Natural killer cell (primary cell): Measurements from ENCODE around the gene JPH3. TPM values are rescaled to one million over a fixed set of nuclear protein-coding genes. Genes with fewer than 3 reads are reported as not detected.

Experiments used
- ATAC-seq, 3 donors: fragments of 150-1000 bp in 2 of 3; fragments of 200-7000 bp in 1 of 3; cut with Tn5 transposase; 1 replicate in 1 of 3; 2 replicates in 2 of 3; pipeline ENCODE4 v1.10.0; 2021; ENCODE audit warnings: mild to moderate bottlenecking in 2 of 3, moderate library complexity in 2 of 3
- DNase-seq, 2 donors: peaks; one replicate each; pipeline versions ENCODE4 v3.0.0 to v3.0.0-alpha.2; 2013 to 2021; ENCODE audit warnings: mixed read lengths in 1 of 2
- H3K27ac ChIP-seq: one replicate; pipeline ENCODE4 v1.5.1; 2013; ENCODE audit warnings: mild to moderate bottlenecking, low read length
- H3K27me3 ChIP-seq: one replicate; pipeline ENCODE4 v1.6.1; 2013; ENCODE audit warnings: low read length; ENCODE audit not compliant: control insufficient read depth, insufficient read depth
- H3K36me3 ChIP-seq: one replicate; pipeline ENCODE4 v1.6.1; 2013; ENCODE audit warnings: low read length; ENCODE audit not compliant: control insufficient read depth, insufficient read depth
- H3K4me1 ChIP-seq: one replicate; pipeline ENCODE4 v1.6.1; 2013; ENCODE audit warnings: low read length; ENCODE audit not compliant: control insufficient read depth, insufficient read depth
- H3K4me3 ChIP-seq: one replicate; pipeline ENCODE4 v1.5.1; 2013; ENCODE audit warnings: low read length
- H3K9me3 ChIP-seq: one replicate; pipeline ENCODE4 v1.6.1; 2013; ENCODE audit warnings: low read length; ENCODE audit not compliant: control insufficient read depth, insufficient read depth
- H3K27ac Mint-ChIP-seq, 2 donors: one replicate each; pipeline ENCODE4 v1.8.0; 2022; ENCODE audit warnings: mild to moderate bottlenecking in 2 of 2, mixed read lengths in 2 of 2, moderate library complexity in 1 of 2
- H3K27me3 Mint-ChIP-seq, 2 donors: one replicate each; pipeline ENCODE4 v1.8.0; 2022; ENCODE audit warnings: low read depth in 2 of 2, mixed read lengths in 2 of 2
- H3K36me3 Mint-ChIP-seq: one replicate; pipeline ENCODE4 v1.8.0; 2022; ENCODE audit warnings: mixed read lengths
- H3K4me1 Mint-ChIP-seq, 2 donors: one replicate each; pipeline ENCODE4 v1.8.0; 2022; ENCODE audit warnings: mixed read lengths in 2 of 2
- H3K4me3 Mint-ChIP-seq: one replicate; pipeline ENCODE4 v1.8.0; 2022; ENCODE audit warnings: mild to moderate bottlenecking, moderate library complexity, mixed read lengths
- H3K9me3 Mint-ChIP-seq, 2 donors: one replicate each; pipeline ENCODE4 v1.8.0; 2022; ENCODE audit warnings: mixed read lengths in 2 of 2
- WGBS: methylation state at CpG from one replicate; pipeline ENCODE4 v1.1.7; 2013; ENCODE audit warnings: missing lambda C conversion rate; ENCODE audit not compliant: insufficient coverage; 5-methylcytosine and 5-hydroxymethylcytosine counted together
- intact Hi-C: fragments of 100-400 bp; cut with micrococcal nuclease; formaldehyde crosslinking; loops from one replicate; pipeline ENCODE4 v1.14.2; 2022
- total RNA-seq, 4 donors: library from RNA; stranded (reverse); fragments of 120-200 nt in 1 of 4; gene quantifications; one replicate each; pipeline versions ENCODE4 v1.2.3 to v1.2.4, GENCODE V29; 2013 to 2022
- TF ChIP-seq, protein P1 (sequence below): fragments of 200-600 bp; IDR thresholded peaks from one replicate; pipeline ENCODE4 v1.8.0; 2022; ENCODE audit warnings: antibody characterized with exemption

JPH3 gene
- total RNA-seq, 3 donors from 2014 or later (not counting 1 experiment from before 2014, with no cell fraction given) = not detected

DNA sequence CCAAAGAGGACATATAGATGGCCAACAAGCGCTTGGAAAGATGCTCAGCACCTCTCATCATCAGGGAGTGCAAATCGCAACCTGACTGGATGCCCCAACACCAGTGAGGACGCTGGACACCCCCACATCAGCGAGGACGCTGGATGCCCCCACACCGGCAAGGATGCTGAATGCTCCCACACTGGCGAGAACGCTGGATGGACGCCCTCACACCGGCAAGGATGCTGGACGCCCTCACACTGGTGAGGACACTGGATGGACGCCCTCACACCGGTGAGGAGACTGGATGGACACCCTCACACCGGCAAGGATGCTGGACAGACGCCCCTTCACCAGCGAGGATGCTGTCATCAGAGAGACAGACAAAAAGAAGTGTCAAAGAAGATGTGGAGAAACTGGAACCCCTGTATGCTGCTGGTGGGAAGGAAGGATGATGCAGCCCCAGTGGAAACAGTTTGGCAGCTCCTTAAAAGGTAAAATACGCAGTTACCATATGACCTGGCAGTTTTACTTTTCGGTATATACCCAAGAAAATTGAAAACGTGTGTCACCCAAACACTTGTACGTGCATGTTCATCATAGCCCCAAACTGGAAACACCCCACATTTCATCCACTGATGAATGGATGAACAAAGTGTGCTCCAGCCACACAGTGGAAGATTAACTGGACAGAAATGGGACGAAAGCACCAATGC lies 10.1 kb upstream of the JPH3 start:
- no peak for DNase-seq
- no peaks in the 10 kb centered on the region for H3K4me1 ChIP-seq
- WGBS = 83% methylated on average over 21 of the region's 21 CpGs
- TF ChIP-seq, protein P1, sequence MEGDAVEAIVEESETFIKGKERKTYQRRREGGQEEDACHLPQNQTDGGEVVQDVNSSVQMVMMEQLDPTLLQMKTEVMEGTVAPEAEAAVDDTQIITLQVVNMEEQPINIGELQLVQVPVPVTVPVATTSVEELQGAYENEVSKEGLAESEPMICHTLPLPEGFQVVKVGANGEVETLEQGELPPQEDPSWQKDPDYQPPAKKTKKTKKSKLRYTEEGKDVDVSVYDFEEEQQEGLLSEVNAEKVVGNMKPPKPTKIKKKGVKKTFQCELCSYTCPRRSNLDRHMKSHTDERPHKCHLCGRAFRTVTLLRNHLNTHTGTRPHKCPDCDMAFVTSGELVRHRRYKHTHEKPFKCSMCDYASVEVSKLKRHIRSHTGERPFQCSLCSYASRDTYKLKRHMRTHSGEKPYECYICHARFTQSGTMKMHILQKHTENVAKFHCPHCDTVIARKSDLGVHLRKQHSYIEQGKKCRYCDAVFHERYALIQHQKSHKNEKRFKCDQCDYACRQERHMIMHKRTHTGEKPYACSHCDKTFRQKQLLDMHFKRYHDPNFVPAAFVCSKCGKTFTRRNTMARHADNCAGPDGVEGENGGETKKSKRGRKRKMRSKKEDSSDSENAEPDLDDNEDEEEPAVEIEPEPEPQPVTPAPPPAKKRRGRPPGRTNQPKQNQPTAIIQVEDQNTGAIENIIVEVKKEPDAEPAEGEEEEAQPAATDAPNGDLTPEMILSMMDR = no peak
- peaks cover 20 to 23% of the 10 kb centered on the region in 2 donors for H3K27me3 Mint-ChIP-seq
- H3K9me3 ChIP-seq = no peaks in the 10 kb centered on the region
- no peaks in the 10 kb centered on the region for H3K9me3 Mint-ChIP-seq
- H3K36me3 Mint-ChIP-seq = no peaks in the 10 kb centered on the region
- H3K27ac Mint-ChIP-seq = no peak overlapping the region
- H3K27ac ChIP-seq = no peak overlapping the region
- H3K36me3 ChIP-seq = no peaks in the 10 kb centered on the region
- intact Hi-C loops = no loop called here
- no peaks in the 10 kb centered on the region for H3K27me3 ChIP-seq
- no peak overlapping the region for H3K4me3 ChIP-seq
- no peak overlapping the region for H3K4me3 Mint-ChIP-seq
- ATAC-seq = no peak
- no peaks in the 10 kb centered on the region for H3K4me1 Mint-ChIP-seq

DNA sequence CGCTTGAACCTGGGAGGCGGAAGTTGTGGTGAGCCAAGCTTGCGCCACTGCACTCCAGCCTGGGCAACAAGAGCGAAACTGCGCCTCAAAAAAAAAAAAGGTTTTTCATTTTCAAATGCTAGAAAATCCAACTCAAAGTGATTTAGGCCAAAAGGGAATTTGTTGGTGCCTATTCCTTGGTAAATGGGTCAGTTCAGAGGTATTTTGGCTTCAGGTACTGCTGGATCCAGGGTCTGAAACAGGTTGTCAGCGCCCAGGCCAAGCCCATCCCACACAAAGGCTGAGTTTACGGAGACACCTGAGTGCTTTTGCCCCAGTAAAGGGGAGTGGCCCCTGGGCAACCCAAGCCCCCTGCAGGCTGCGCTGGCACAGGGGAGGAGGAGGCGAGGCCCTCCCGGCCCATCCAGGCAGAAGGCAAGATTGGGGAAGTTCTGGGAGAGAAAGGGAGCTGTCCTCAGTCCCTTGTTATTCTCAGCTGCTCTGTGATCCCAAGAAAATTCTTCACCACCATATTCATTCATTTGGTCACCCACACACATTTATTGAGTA lies 8.5 kb upstream of the JPH3 start:
- H3K36me3 Mint-ChIP-seq = no peaks in the 10 kb centered on the region
- no peak for DNase-seq
- no peak overlapping the region for H3K4me3 ChIP-seq
- WGBS = 90% methylated on average over 10 of the region's 10 CpGs
- no peak for ATAC-seq
- intact Hi-C loops = no loop called here
- H3K4me3 Mint-ChIP-seq = no peak overlapping the region
- H3K27ac ChIP-seq = no peak overlapping the region
- H3K4me1 ChIP-seq = no peaks in the 10 kb centered on the region
- TF ChIP-seq, protein P1 = no peak
- H3K9me3 ChIP-seq = no peaks in the 10 kb centered on the region
- no peaks in the 10 kb centered on the region for H3K9me3 Mint-ChIP-seq
- no peak overlapping the region for H3K27ac Mint-ChIP-seq
- H3K4me1 Mint-ChIP-seq = no peaks in the 10 kb centered on the region
- H3K36me3 ChIP-seq = no peaks in the 10 kb centered on the region
- H3K27me3 Mint-ChIP-seq = peaks cover 20 to 21% of the 10 kb centered on the region in 2 donors
- no peaks in the 10 kb centered on the region for H3K27me3 ChIP-seq

DNA sequence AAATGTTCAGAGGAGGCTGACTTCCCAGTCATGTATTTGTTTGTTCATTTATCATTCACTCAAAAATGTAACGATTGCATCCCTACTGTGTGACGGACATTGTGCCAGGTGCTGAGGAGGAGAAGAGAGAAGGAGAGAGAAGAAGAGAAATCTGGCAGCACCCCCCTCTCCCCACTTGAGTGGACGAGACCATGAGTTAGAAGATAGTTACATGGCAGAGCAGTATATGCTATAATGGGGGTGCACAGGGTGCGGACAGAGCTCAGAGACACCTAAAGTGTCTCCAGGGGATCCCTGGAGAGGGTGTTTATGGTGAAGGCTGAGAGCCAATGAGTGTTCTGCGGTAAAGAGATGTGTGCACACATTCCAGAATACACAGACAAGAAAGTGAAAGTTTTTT lies 6.6 kb upstream of the JPH3 start:
- Histone ChIP-seq H3K36me3 (no peaks in the 10 kb centered on the region), H3K4me3 (no peak overlapping the region), H3K27me3 (peaks cover 8% of the 10 kb centered on the region), H3K9me3 (no peaks in the 10 kb centered on the region), H3K4me1 (no peaks in the 10 kb centered on the region), H3K27ac (no peak overlapping the region)
- no peaks in the 10 kb centered on the region for H3K36me3 Mint-ChIP-seq
- no peak for ATAC-seq
- no peaks in the 10 kb centered on the region for H3K9me3 Mint-ChIP-seq
- H3K27me3 Mint-ChIP-seq = peaks cover 30 to 31% of the 10 kb centered on the region in 2 donors
- TF ChIP-seq, protein P1 = no peak
- no peak overlapping the region for H3K4me3 Mint-ChIP-seq
- 94% methylated on average over 4 of the region's 5 CpGs for WGBS
- H3K4me1 Mint-ChIP-seq = no peaks in the 10 kb centered on the region
- H3K27ac Mint-ChIP-seq = no peak overlapping the region
- no peak for DNase-seq
- intact Hi-C loops = no loop called here
